HG03097 (cell line): Measurements from ENCODE around the gene PRKCSH.
"Not testable (repeated sequence)": the region's sequence is repeated elsewhere in the genome, so short reads cannot be mapped to it uniquely, and the experiment has no call there.

ENCODE experiments used
- ATAC-seq: cut with Tn5 transposase; IDR thresholded peaks from one replicate; pipeline ENCODE4 v1.9.1; 2021; ENCODE audit not compliant: unreplicated experiment, low FRiP score

The PRKCSH gene

DNA sequence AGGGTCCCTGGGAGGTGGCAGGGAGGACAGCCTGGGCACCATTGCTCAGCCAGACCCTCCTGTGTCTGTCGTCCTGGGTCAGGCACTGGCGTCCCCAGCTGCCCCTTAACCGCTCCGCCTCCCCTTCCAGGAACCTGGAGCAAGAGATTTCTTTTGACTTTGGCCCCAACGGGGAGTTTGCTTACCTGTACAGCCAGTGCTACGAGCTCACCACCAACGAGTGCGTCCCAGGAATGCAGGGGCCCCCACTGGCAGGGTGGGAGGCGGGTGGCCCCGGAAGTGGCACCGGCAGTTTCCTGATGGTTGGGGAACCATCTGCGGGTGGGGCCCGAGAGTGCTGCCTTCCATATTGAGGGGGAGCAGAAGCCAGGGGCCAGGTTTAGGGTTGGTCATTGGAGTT is 13.0 kb downstream of the PRKCSH start:
- no peak for ATAC-seq

DNA sequence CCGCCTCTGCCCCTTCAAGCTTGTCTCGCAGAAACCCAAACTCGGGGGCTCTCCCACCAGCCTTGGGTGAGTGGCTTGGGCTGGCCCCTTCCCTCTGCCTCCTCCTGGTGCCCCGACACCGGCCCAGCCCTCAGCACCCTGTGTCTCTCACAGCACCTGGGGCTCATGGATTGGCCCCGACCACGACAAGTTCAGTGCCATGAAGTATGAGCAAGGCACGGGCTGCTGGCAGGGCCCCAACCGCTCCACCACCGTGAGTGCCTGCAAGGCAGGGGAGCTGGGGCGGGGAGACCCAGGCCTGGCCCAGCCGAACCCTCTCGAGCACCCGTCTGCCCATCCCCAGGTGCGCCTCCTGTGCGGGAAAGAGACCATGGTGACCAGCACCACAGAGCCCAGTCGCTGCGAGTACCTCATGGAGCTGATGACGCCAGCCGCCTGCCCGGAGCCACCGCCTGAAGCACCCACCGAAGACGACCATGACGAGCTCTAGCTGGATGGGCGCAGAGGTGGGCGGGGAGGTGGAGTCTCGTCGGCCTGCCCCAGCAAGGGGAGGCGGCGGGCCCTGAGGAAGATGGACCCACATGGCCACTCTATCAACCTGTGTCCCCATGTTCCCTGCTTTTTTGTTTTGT is 13.6 kb downstream of the PRKCSH start:
- no peak for ATAC-seq

DNA sequence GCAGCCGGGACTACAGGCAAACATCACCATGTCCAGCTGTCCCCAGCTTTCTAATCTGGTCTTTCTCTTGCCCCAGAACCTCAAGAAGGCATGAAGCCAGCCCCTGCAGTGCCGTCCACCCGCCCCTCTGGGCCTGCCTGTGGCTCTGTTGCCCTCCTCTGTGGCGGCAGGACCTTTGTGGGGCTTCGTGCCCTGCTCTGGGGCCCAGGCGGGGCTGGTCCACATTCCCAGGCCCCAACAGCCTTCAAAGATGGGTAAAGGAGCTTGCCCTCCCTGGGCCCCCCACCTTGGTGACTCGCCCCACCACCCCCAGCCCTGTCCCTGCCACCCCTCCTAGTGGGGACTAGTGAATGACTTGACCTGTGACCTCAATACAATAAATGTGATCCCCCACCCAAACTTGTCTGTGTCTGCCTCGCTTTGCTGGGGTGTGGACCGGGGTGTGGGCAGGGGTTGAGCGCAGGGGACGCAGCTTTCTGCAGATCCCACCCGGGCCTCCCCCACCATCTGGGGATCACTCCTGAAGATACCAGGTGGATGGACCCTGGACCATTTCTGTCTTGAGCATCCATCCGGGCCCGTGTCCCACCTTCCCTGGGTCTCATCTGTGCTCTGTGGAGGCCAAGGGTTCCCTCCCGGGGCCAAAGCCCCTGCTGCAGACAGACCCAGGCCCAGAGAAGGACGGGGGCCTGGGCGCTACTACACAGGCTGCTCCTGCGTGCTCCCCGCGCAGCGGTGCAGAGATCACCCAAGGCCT is 15.3 kb downstream of the PRKCSH start:
- no peak for ATAC-seq

- no peak for ATAC-seq
These were observed 16.0 kb downstream of the PRKCSH start for GRCh38 chr19:11451327-11451870.

GRCh38 chr19:11451871-11452619 is 16.6 kb downstream of the PRKCSH start:
- no peak for ATAC-seq

DNA sequence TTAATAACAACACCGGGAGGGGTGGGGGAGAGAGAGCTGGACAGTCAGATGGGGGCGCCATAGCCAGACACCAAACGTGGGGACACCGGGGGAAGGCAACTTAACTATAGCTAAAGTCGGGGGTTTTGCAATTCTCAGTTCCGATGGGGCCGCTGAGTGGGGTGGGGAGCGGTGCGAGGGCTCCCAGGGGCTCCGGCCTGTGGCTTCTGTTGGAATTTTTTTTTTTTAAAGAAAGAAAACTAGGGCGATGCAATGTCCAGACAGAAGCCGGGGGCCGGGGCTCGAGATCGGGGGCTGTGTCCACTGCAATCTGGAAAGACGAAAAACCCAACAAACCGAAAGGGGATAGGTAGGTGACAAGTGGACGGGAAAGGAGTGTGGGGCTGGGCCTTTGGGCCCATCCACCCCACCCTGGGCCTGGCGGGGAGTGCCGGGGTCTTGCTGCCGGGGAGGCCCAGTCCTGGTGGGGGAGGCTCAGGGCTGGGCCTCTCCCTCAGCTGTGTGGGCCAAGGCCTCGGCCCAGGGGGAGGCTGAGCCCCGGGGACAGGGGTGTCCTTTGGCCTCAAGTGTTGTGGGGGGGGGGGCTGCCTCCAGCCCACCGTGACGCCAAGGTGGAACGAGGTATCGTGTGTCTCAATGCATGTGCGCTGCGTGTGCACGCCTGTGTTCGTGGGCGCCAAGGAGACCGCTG is 17.3 kb downstream of the PRKCSH start:
- ATAC-seq = no peak

GRCh38 chr19:11453468-11454341 is 18.3 kb downstream of the PRKCSH start:
- ATAC-seq = no peak

- ATAC-seq = not testable (repeated sequence)
These were observed 19.8 kb downstream of the PRKCSH start for GRCh38 chr19:11455233-11455554.

GRCh38 chr19:11456659-11457058 is 21.2 kb downstream of the PRKCSH start:
- no peak for ATAC-seq

- no peak for ATAC-seq
These were observed 21.7 kb downstream of the PRKCSH start for GRCh38 chr19:11457115-11457514.

- no peak for ATAC-seq
These were observed 22.4 kb downstream of the PRKCSH start for GRCh38 chr19:11457831-11458230.

- no peak for ATAC-seq
These were observed 22.9 kb downstream of the PRKCSH start for GRCh38 chr19:11458236-11458900.

DNA sequence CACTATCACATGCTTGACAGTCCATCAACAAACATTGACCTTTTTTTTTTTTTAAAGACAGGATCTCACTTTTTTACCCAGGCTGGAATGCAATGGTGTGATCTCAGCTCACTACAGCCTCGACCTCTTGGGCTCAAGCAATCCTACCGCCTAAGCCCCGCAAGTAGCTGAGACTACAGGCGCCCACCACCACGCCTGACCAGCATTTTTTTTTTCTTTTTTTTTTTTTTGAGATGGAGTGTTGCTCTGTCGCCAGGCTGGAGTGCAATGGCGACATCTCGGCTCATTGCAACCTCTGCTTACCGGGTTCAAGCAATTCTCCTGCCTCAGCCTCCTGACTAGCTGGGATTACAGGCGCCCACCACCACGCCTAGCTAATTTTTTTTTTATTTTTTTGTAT is 23.5 kb downstream of the PRKCSH start:
- ATAC-seq = not testable (repeated sequence)

GRCh38 chr19:11460207-11460606 is 24.8 kb downstream of the PRKCSH start:
- ATAC-seq = no peak

GRCh38 chr19:11461453-11461852 is 26.0 kb downstream of the PRKCSH start:
- ATAC-seq = no peak

GRCh38 chr19:11463391-11463790 is 28.0 kb downstream of the PRKCSH start:
- no peak for ATAC-seq

- ATAC-seq = no peak
These were observed 29.2 kb downstream of the PRKCSH start for GRCh38 chr19:11464333-11465265.

DNA sequence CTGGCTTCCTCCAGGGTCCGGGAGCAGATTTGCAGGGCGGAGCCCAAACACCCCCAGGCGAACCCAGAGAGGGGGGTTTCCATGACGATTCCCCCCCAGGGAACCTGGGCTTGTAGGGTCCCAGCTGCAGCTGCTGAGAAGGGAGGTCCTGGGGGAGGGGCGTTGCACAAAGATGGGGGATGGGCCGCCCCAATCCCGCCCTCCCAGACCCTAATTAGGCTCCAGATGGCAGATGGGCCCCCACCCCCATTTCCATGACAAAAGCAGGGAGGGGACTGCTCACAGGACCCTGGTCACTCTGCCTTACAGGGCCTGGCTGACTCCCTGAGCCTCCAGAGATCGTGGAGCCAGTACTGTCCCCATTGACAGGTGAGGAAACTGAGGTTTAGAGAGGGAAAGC is 30.2 kb downstream of the PRKCSH start:
- no peak for ATAC-seq
